Stimulated activated naive CD4-positive, alpha-beta T cell (primary cell): Measurements from ENCODE around the gene UBXN4.
A peak's percentile ranks its signal among the peaks of the same experiment; 100 is the strongest.
"Not testable (repeated sequence)": the region's sequence is repeated elsewhere in the genome, so short reads cannot be mapped to it uniquely, and the experiment has no call there.

Experiments
- DNase-seq, 6 experiments: peaks; one replicate each; lab custom pipeline; 2025; lab: John Stamatoyannopoulos, UW

The UBXN4 gene

DNA sequence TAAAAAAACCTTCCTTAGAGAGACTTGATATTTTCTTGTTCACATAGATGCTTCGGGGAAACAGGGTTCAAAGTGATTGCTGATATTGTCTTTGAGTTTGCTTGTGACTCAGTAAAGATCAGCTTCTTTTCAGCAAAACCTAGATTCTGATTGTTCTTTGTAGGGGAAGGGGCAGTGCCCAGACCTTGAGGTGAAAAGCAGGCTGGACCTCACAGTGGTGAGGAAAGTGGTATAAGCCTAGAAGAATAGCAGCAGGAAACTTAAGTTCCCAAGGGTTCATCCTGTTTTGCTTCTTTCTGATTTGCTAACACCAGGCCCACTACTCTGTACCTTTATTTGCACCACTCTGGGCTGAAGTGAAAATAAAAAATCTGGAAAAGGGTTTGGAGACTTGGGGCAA, 20.9 kb downstream of the UBXN4 start:
- no peak for DNase-seq

GRCh38 chr2:135768863-135769262, 27.2 kb downstream of the UBXN4 start:
- DNase-seq = no peak

GRCh38 chr2:135773319-135773718, 31.7 kb downstream of the UBXN4 start:
- DNase-seq = no peak

- DNase-seq = no peak
Measured at GRCh38 chr2:135773917-135774316, 32.3 kb downstream of the UBXN4 start.

DNA sequence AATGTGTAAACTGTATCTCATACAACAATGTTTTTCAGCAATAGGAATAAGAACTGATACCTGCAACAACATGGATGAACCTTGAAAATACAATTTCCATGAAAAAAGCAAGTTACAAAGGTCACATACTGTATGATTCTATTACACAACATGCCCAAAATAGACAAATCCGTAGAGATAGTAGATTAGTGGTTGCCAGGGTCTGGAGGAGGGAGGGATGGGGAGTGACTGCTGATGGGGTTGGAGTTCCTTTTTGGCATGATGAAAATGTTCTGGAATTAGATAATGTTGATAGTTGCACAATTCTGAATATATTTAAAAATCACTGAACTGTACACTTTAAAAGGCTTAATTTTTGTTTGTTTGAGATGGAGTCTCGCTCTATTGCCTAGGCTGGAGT, 33.8 kb downstream of the UBXN4 start:
- DNase-seq = no peak

DNA sequence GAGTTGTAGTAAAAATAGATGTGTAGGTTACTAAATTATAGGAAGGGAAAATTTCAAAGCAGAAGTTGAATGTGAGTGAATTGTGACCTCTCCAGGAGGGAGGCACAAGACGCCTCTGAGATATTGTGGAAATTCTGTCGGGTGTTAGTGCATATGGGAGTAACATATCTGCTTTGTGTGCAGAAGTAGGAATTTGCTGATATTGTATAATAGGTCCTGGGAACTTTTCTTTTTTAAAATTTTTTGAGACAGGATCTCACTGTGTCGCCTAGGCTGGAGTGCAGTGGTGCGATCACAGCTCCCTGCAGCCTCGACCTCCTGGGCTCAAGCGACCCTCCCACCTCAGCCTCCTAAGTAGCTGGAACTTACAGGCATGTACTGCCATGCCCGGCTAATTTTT, 34.7 kb downstream of the UBXN4 start:
- DNase-seq = no peak

GRCh38 chr2:135782231-135782630, 40.6 kb downstream of the UBXN4 start:
- DNase-seq = no peak

DNA sequence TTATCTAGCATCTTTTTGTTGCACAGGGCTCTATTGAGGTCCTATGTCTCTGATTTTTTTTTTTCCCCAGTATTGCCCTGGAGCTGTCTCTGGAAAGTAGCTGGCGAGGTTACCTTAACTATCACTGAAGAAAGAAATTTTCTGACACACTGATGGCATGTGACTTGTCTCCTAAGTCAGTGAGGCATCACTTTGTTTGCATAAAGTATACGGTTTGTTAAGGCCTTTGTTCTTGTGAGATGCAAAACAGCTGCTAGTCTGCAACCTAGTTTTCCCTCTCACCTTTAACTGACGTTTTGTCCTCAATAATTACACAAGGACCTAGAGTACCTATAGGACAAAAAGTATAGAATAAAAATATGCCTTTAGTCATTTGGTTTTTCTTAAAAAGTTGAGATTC, 41.8 kb downstream of the UBXN4 start:
- no peak for DNase-seq

GRCh38 chr2:135785032-135785431, 43.4 kb downstream of the UBXN4 start:
- no peak for DNase-seq

GRCh38 chr2:135786823-135787222, 45.2 kb downstream of the UBXN4 start:
- no peak for DNase-seq

DNA sequence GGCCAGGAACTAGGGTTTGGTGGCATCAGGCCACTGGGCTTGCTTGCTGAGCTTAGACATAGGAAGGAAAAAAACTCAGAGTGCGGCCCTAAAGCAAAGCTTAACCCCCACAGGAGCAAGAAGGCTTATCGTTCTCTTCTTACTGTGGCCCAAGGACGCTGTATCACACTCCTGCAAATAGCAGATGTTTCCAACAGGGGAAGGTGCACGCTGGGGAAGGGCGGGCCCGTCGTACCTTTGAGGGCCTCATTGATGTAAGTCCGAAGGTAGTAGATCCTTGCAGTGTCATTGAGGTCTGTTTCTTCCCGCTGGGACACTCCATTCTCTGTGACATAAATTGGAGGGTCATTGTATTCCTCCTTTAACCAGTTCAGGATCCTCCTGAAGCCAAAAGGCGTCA, 48.8 kb downstream of the UBXN4 start:
- no peak for DNase-seq

DNA sequence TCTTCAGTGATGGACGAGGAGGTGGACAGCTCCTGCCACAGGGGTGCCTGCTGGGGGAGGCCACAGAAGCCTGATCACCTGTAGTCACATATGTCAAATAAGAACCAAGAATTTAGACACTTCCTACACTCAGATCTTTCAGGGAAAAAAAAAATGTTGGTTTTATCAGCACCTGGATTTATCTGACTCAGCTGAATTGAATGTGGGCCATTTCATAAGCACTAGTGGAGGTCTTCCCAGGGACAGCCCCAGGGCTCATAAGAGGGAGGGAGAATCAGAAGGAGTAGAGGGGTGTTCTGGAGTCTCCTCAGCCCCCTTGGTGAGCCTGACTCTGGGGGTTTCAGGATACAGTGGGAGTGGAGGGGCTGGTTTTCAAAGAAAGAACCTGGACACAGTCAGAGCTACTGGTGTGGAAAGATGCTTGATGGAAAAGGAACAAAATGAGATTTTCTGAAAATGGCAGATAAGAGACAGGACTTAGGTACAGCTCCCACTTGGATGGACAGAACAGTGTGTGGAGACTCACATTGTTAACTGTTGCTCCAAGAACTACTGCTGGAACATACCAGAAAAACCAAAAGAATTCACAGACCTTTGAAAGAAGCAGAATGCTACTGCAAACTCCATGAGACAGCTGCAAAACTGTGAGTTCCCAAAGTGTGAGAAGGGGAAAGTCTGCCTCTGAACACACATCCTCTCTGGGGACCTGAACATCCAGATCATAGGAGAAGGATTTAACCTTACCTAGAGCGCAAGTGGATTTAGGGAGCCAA, 49.9 kb downstream of the UBXN4 start:
- no peak for DNase-seq

GRCh38 chr2:135792401-135793150, 50.9 kb downstream of the UBXN4 start:
- DNase-seq = no peak

DNA sequence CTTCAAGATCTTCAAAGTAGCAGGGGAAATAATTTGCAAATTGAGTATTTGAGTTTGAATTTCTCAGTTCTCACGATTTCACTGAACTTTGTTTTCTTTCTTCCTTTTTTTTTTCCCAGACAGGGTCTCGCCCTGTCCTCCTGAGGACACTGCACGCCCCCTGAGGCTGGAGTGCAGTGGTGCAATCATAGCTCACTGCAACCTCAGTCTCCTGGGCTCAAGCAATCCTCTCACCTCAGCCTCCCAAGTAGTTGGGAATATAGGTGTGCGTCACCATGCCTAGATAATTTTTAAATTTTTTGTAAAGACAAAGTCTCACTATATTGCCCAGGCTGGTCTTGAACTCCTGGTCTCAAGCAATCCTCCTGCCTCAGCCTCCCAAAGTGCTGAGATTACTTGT, 54.0 kb downstream of the UBXN4 start:
- DNase-seq = not testable (repeated sequence)

GRCh38 chr2:135796606-135797005, 55.0 kb downstream of the UBXN4 start:
- DNase-seq = no peak

- peak; percentile 39 to 74 (median 53) for DNase-seq
Measured at GRCh38 chr2:135797497-135798274, 56.0 kb downstream of the UBXN4 start.

DNA sequence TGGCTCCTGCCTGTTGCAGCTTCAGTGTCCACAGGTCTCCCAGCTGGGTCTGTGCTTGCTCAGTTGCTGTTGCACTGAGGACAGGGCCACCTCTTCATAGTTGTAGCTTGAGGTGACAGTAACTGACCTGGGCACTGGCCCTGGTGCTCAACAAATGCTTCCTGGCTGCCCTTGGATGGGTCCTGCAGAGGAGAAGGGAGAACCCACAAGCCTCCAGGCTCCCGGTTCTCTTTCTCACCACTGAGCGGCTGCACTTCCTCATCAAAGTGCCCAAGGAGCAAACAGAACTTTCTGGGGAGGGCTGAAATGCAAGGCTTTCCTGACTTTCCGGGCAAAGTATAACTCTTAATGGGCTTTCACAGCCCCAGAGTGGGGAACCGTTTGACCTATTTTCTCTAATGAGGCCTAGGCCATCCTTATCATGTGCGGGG, 56.6 kb downstream of the UBXN4 start:
- no peak for DNase-seq

DNA sequence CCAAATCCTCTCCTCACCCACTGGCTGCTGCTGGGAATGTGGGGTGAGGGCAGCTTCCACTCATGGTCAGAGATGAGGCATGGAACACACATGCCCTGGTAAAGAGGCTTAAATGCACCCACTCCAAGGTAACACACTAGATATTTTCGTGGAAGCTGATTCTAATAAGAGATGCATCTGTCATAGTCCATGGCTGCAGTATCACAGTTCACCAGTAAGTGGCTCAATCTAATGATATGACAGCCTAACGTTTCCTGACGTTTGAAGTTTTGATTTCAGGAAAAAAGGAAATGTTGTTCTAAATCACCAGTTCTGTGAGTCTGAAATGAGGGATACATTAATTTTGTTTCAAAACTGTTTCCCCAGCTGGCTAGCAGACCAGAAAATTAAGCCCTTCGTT, 57.1 kb downstream of the UBXN4 start:
- DNase-seq = no peak

- no peak for DNase-seq
Measured at GRCh38 chr2:135799738-135800137, 58.1 kb downstream of the UBXN4 start.

- no peak for DNase-seq
Measured at GRCh38 chr2:135800513-135801460, 59.1 kb downstream of the UBXN4 start.

DNA sequence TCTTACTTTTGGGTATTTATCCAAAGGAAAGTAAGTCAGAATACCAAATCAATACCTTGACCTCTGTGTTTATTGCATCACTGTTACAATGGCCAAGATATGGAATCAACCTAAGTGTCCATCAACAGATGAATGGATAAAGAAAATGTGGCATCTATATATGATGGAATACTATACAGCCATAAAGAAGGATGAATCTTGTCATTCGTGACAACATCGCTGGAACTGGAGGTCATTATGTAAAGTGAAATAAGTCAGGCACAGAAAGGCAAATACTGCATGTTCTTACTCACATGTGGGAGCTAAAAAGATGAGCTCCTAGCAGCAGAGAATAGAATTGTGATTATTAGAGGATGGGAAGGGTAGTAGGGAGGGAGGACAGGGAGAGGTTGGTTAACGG, 60.7 kb downstream of the UBXN4 start:
- DNase-seq = no peak

DNA sequence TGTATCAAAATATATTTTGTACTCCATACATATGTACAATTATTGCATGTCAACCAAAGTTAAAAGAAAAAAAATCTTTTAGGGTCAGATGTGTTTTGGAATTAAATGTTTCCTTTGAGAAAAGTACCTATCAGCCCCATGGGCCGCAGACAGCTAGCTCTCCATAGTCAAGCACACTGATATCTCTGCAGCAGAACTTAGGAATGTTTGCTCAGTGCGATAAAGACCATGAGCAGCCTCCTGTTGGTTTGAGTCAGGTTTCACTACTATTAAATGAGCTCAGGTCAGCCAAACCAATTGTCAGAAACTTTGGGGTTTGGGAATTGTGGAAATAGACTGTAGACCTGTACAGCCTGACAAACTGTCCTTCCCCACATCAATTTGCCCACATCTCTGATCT, 61.6 kb downstream of the UBXN4 start:
- no peak for DNase-seq
